ENCODE data around the gene OR1D2. TPM values are rescaled to one million over a fixed set of nuclear protein-coding genes. Genes with fewer than 3 reads are reported as not detected.
A peak's percentile ranks its signal among the peaks of the same experiment; 100 is the strongest.

Gene OR1D2
- total RNA-seq, 1 experiment from 2014 or later: not detected

DNA sequence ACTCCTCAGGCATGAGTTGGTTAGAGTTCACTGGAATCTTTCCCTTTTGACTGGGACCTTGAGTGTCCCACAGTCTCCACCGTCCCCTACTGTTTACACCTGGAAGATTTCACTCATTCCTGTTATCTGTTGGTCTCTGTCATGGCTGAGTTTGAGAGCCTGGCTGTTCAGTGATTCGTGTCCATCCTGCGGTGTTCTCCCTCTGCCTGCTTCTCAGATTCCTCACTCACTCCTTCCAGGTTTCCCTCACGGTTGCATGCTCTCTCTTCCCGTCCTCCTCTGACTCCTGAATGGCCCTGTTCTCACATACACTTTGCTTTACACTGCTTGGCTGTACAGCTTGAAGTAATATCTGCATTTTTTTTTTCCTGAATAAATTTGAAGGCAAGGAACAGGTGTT lies 65.3 kb downstream of the OR1D2 start:
- H2AFZ ChIP-seq (ENCODE audit: low read length): no peak overlapping the region
- H3K56ac ChIP-seq (ENCODE audit: insufficient read length, low read depth, low read length): no peak overlapping the region
- no peak overlapping the region for H3T11ph ChIP-seq (ENCODE audit: low read length)
- Mint-ChIP-seq H3K36me3 (ENCODE audit: insufficient read depth in 1 of 3, low read depth in 3 of 3) (peaks cover 4 to 6% (median 4%) of the 10 kb centered on the region in 3 experiments; a peak in 5 of 7 replicates), H3K4me1 (no peaks in the 10 kb centered on the region), H3K9me3 (peaks cover 18 to 20% of the 10 kb centered on the region in 2 experiments), H3K27me3 (ENCODE audit: low read depth) (peaks cover 12% of the 10 kb centered on the region), H3K4me3 (no peak overlapping the region), H3K27ac (peak overlapping the region in 1 of 3 experiments; percentile 43; a peak in 2 of 7 replicates)
- H3K9ac ChIP-seq (ENCODE audit: extremely low read depth, insufficient read length, low read length): no peak overlapping the region
- H3K18ac ChIP-seq (ENCODE audit: insufficient read length, low read depth, low read length): no peak overlapping the region
- no peak overlapping the region for H3K4ac ChIP-seq (ENCODE audit: low read depth, low read length)
- H4K20me1 ChIP-seq (ENCODE audit: control insufficient read depth, insufficient read depth, insufficient read length): no peaks in the 10 kb centered on the region
- H2BK120ac ChIP-seq (ENCODE audit: low read depth, low read length, poor library complexity, severe bottlenecking): no peak overlapping the region
- no peak overlapping the region for H2BK12ac ChIP-seq (ENCODE audit: insufficient read length, low read depth, low read length)
- H2BK15ac ChIP-seq (ENCODE audit: low read depth, low read length): no peak overlapping the region
- H4K91ac ChIP-seq (ENCODE audit: insufficient read length, low read depth, low read length): no peak overlapping the region
- no peak overlapping the region for H4K8ac ChIP-seq (replicated peaks; ENCODE audit: insufficient read length, low read depth, low read length)
- DNase-seq: no peak
- no peak overlapping the region for H3K23ac ChIP-seq (ENCODE audit: insufficient read length, low read depth, low read length)
- no peak overlapping the region for H4K5ac ChIP-seq (ENCODE audit: insufficient read length, low read depth, low read length)
- H3K27me3 ChIP-seq (ENCODE audit: insufficient read depth, low read length): no peaks in the 10 kb centered on the region
- no peaks in the 10 kb centered on the region for H3K9me3 ChIP-seq (ENCODE audit: control insufficient read depth, low read depth, low read length)
- WGBS (ENCODE audit: extremely low coverage, insufficient read length, low lambda C conversion rate): no CpG with 5 or more reads among the region's 5 CpGs
- H3K79me2 ChIP-seq (ENCODE audit: insufficient read depth, low read length): no peaks in the 10 kb centered on the region
- no peaks in the 10 kb centered on the region for H3K79me1 ChIP-seq (ENCODE audit: insufficient read depth, low read depth, low read length, poor library complexity, severe bottlenecking)
- no peak overlapping the region for H3K27ac ChIP-seq (ENCODE audit: insufficient read length, low read depth, low read length)
- no peak overlapping the region for H2AK5ac ChIP-seq (ENCODE audit: insufficient read length, low read length)
- H2BK5ac ChIP-seq (ENCODE audit: insufficient read length, low read length): no peak overlapping the region
- TF ChIP-seq CTCF (conservative IDR thresholded peaks at IDR 0.05): no peak
- no peak overlapping the region for H3K14ac ChIP-seq (ENCODE audit: insufficient read depth, low read length)
- no peak overlapping the region for H2BK20ac ChIP-seq (ENCODE audit: low read depth, low read length, poor library complexity, severe bottlenecking)
- H3K4me2 ChIP-seq (ENCODE audit: insufficient read depth, insufficient read length, low read length): no peak overlapping the region
- H3K23me2 ChIP-seq (ENCODE audit: insufficient read length, low read depth, low read length, poor library complexity, severe bottlenecking): no peaks in the 10 kb centered on the region
- no peaks in the 10 kb centered on the region for H3K4me1 ChIP-seq (ENCODE audit: insufficient read depth, low read length)

Other genes starting within 250 kb of the OR1D2 start
- not detected in 2 replicates for gene OR1D5, start 40.8 kb downstream of the OR1D2 start, total RNA-seq (2021)
- gene OR1G1, start 23.1 kb upstream of the OR1D2 start, total RNA-seq (2021): not detected in 2 replicates
- gene OR1A2, start 93.1 kb upstream of the OR1D2 start, total RNA-seq (2021): not detected in 2 replicates
- gene OR1A1, start 103.2 kb upstream of the OR1D2 start, total RNA-seq (2021): not detected in 2 replicates
- not detected in 2 replicates for gene OR3A1, start 193.9 kb upstream of the OR1D2 start, total RNA-seq (2021)